H1 (cell line): ENCODE data around the gene DESI1. TPM values are rescaled to one million over a fixed set of nuclear protein-coding genes. Genes with fewer than 3 reads are reported as not detected.

ENCODE experiments used
- CTCF ChIA-PET: fragments of 300-600 bp; sonication (Branson Sonifier 250); formaldehyde crosslinking; loops from one replicate; lab custom pipeline; 2021; ENCODE audit not compliant: partially characterized antibody; lab: Charles Lee
- POLR2A ChIA-PET: fragments of 300-600 bp; sonication (Branson Sonifier 250); formaldehyde crosslinking; loops from one replicate; lab custom pipeline; 2021; ENCODE audit warnings: inconsistent platforms; ENCODE audit not compliant: partially characterized antibody; lab: Charles Lee
- DNase-seq, 2 experiments: peaks; one replicate each; pipeline versions ENCODE4 v3.0.0 to v3.0.0-alpha.2; 2010 to 2022; ENCODE audit warnings: low spot score in 2 of 2, low read depth in 1 of 2, mixed read lengths in 1 of 2
- FAIRE-seq: peaks from 2 replicates; lab custom pipeline; 2011; peaks lifted over from hg19 to GRCh38; lab: Jason Lieb, UNC
- H2AFZ ChIP-seq: 2 replicates; pipeline ENCODE4 v1.8.1; 2012; ENCODE audit warnings: low read length, inconsistent platforms
- H2AK5ac ChIP-seq: 2 replicates; pipeline ENCODE4 v1.6.1; 2013; ENCODE audit warnings: low read depth, low read length
- H2BK120ac ChIP-seq: replicated peaks from 2 replicates; pipeline ENCODE3; 2013; ENCODE audit warnings: low read depth, low read length, inconsistent platforms
- H2BK12ac ChIP-seq: 2 replicates; pipeline ENCODE4 v1.6.1; 2013; ENCODE audit warnings: low read depth, low read length
- H2BK15ac ChIP-seq: 2 replicates; pipeline ENCODE4 v1.6.1; 2013; ENCODE audit warnings: low read length
- H2BK20ac ChIP-seq: 2 replicates; pipeline ENCODE4 v1.6.1; 2013; ENCODE audit warnings: low read length
- H2BK5ac ChIP-seq: 2 replicates; pipeline ENCODE4 v1.6.1; 2013; ENCODE audit warnings: low read depth, low read length
- H3K14ac ChIP-seq: 2 replicates; pipeline ENCODE4 v1.6.1; 2013; ENCODE audit warnings: inconsistent platforms; ENCODE audit not compliant: insufficient read length
- H3K18ac ChIP-seq: 2 replicates; pipeline ENCODE4 v1.6.1; 2013; ENCODE audit warnings: low read length; ENCODE audit errors: extremely low read depth
- H3K23ac ChIP-seq: 2 replicates; pipeline ENCODE4 v1.6.1; 2013; ENCODE audit warnings: inconsistent platforms; ENCODE audit not compliant: insufficient read length
- H3K23me2 ChIP-seq: 2 replicates; pipeline ENCODE4 v1.6.1; 2013; ENCODE audit warnings: low read depth, low read length
- H3K27ac ChIP-seq: 2 replicates; pipeline ENCODE4 v1.6.1; 2011; ENCODE audit warnings: low read depth, low read length, inconsistent platforms
- H3K27me3 ChIP-seq, 4 experiments: replicated peaks in 1 of 4; 1 replicate in 1 of 4; 2 replicates in 3 of 4; pipeline versions ENCODE4 v1.6.1 to v1.8.1; 2011 to 2013; ENCODE audit warnings: low read length in 3 of 4, mild to moderate bottlenecking in 3 of 4, inconsistent platforms in 2 of 4, mixed read lengths in 2 of 4, moderate library complexity in 1 of 4; ENCODE audit not compliant: control insufficient read depth in 3 of 4, insufficient read depth in 3 of 4; ENCODE audit errors: extremely low read depth in 1 of 4
- H3K36me3 ChIP-seq, 4 experiments: 2 replicates each; pipeline versions ENCODE4 v1.6.1 to v1.8.1; 2011 to 2013; ENCODE audit warnings: mild to moderate bottlenecking in 4 of 4, low read length in 3 of 4, moderate library complexity in 2 of 4, control low read depth in 1 of 4, inconsistent platforms in 1 of 4; ENCODE audit not compliant: insufficient read depth in 4 of 4, control insufficient read depth in 2 of 4
- H3K4ac ChIP-seq: replicated peaks from 2 replicates; pipeline ENCODE3; 2013; ENCODE audit warnings: low read length, low read depth, mixed read lengths, inconsistent platforms; ENCODE audit not compliant: insufficient read length
- H3K4me1 ChIP-seq, 4 experiments: replicated peaks in 1 of 4; 1 replicate in 1 of 4; 2 replicates in 3 of 4; pipeline versions ENCODE4 v1.6.1 to v1.8.1; 2011 to 2013; ENCODE audit warnings: low read length in 3 of 4, inconsistent platforms in 2 of 4, mixed read lengths in 1 of 4; ENCODE audit not compliant: insufficient read depth in 4 of 4, control insufficient read depth in 3 of 4
- H3K4me2 ChIP-seq, 2 experiments: 2 replicates each; pipeline versions ENCODE4 v1.6.1 to v1.8.1; 2011 to 2013; ENCODE audit warnings: low read depth in 2 of 2, low read length in 2 of 2, control low read depth in 1 of 2, inconsistent platforms in 1 of 2, mild to moderate bottlenecking in 1 of 2; ENCODE audit not compliant: insufficient read depth in 1 of 2
- H3K4me3 ChIP-seq, 4 experiments: fragments of 200-600, 300-600 bp in 1 of 4; sonication (generic), shearing (Covaris generic), sonication (Bioruptor Twin) in 1 of 4; 2 replicates each; pipeline versions ENCODE4 v1.5.1 to v1.8.1; 2011 to 2016; ENCODE audit warnings: low read length in 4 of 4, low read depth in 3 of 4, control low read depth in 2 of 4, inconsistent platforms in 2 of 4, mild to moderate bottlenecking in 2 of 4, mixed read lengths in 1 of 4, moderate library complexity in 1 of 4; ENCODE audit not compliant: insufficient read depth in 2 of 4; ENCODE audit errors: extremely low read depth in 1 of 4
- H3K56ac ChIP-seq: replicated peaks from 2 replicates; pipeline ENCODE3; 2013; ENCODE audit warnings: low read depth, mild to moderate bottlenecking, mixed read lengths, low read length, inconsistent platforms; ENCODE audit not compliant: insufficient read length
- H3K79me1 ChIP-seq: 2 replicates; pipeline ENCODE4 v1.6.1; 2013; ENCODE audit warnings: low read depth, low read length, control low read depth
- H3K79me2 ChIP-seq, 2 experiments: 2 replicates each; pipeline versions ENCODE4 v1.6.1 to v1.8.1; 2012 to 2013; ENCODE audit warnings: low read length in 2 of 2, mild to moderate bottlenecking in 2 of 2, inconsistent platforms in 1 of 2; ENCODE audit not compliant: insufficient read depth in 2 of 2, control insufficient read depth in 1 of 2
- H3K9ac ChIP-seq, 4 experiments: replicated peaks in 1 of 4; 1 replicate in 1 of 4; 2 replicates in 3 of 4; pipeline versions ENCODE4 v1.6.1 to v1.8.1; 2011 to 2013; ENCODE audit warnings: low read depth in 3 of 4, low read length in 3 of 4, control low read depth in 2 of 4, mild to moderate bottlenecking in 2 of 4, moderate library complexity in 2 of 4, inconsistent platforms in 1 of 4; ENCODE audit errors: extremely low read depth in 1 of 4
- H3K9me3 ChIP-seq, 2 experiments: 2 replicates each; pipeline versions ENCODE4 v1.6.1 to v1.8.1; 2012 to 2013; ENCODE audit warnings: mild to moderate bottlenecking in 2 of 2, moderate library complexity in 2 of 2, control low read depth in 1 of 2, inconsistent platforms in 1 of 2, low read depth in 1 of 2, low read length in 1 of 2, mixed read lengths in 1 of 2; ENCODE audit not compliant: insufficient read depth in 2 of 2
- H4K20me1 ChIP-seq, 2 experiments: replicated peaks in 1 of 2; 2 replicates each; pipeline versions ENCODE3 to v1.8.1; 2011 to 2013; ENCODE audit warnings: inconsistent platforms in 2 of 2, low read length in 2 of 2, mild to moderate bottlenecking in 1 of 2; ENCODE audit not compliant: insufficient read depth in 2 of 2, control insufficient read depth in 1 of 2
- H4K5ac ChIP-seq: 2 replicates; pipeline ENCODE4 v1.6.1; 2013; ENCODE audit warnings: low read length, low read depth, mixed read lengths, inconsistent platforms; ENCODE audit not compliant: insufficient read length
- H4K8ac ChIP-seq: 2 replicates; pipeline ENCODE4 v1.8.0; 2013; ENCODE audit warnings: mild to moderate bottlenecking, moderate library complexity, low read length, inconsistent platforms; ENCODE audit not compliant: insufficient read depth; ENCODE audit errors: extremely low read depth
- H4K91ac ChIP-seq: replicated peaks from 2 replicates; pipeline ENCODE3; 2013; ENCODE audit warnings: low read length, mixed read lengths, inconsistent platforms; ENCODE audit not compliant: insufficient read length
- CEBPB ChIP-seq: IDR thresholded peaks from 2 replicates; pipeline ENCODE4 v1.6.1; 2012; ENCODE audit warnings: low read depth, low read length
- SP2 ChIP-seq: IDR thresholded peaks from 2 replicates; pipeline ENCODE4 v1.6.1; 2012; ENCODE audit warnings: mild to moderate bottlenecking, low read length, inconsistent platforms
- ZNF274 ChIP-seq: IDR thresholded peaks from 2 replicates; pipeline ENCODE4 v1.7.0; 2012; ENCODE audit warnings: low read length, borderline replicate concordance; ENCODE audit errors: extremely low read depth
- whole genome bisulfite sequencing, 2 experiments: shearing (Covaris generic) in 1 of 2; methylation state at CpG; one replicate each; pipeline versions ENCODE4 v1.1.6 to v1.1.7; 2013 to 2015; ENCODE audit warnings: low lambda C conversion rate in 2 of 2, mixed read lengths in 2 of 2, inconsistent platforms in 1 of 2, low coverage in 1 of 2, missing lambda C conversion rate in 1 of 2; ENCODE audit not compliant: insufficient replicate concordance in 2 of 2, insufficient coverage in 1 of 2, insufficient read length in 1 of 2; ENCODE audit errors: extremely low coverage in 1 of 2, missing lambda C conversion rate in 1 of 2; 5-methylcytosine and 5-hydroxymethylcytosine counted together
- polyA plus RNA-seq, 7 experiments: library from polyadenylated mRNA; depleted of rRNA in 3 of 7; stranded (reverse) in 5 of 7; unstranded in 2 of 7; fragments of >200 nt in 5 of 7; fragments of 200-250 nt in 2 of 7; gene quantifications; 1 replicate in 5 of 7; 2 replicates in 1 of 7; 4 replicates in 1 of 7; pipeline versions ENCODE4 v1.2.1 to v1.2.3, GENCODE V29; 2011 to 2013; ENCODE audit warnings: missing spikeins in 2 of 7, mixed read lengths in 2 of 7
- total RNA-seq: library from RNA; stranded (reverse); fragmentation: NEBNext Ultra II Directional; extraction: Animal tissue kit (Norgen Biotek cat#: 25700); gene quantifications from 2 replicates; pipeline ENCODE4 v1.2.1, GENCODE V29; 2021
- TF ChIP-seq, protein P1 (sequence below): IDR thresholded peaks from 2 replicates; pipeline ENCODE4 v1.6.1; 2012; ENCODE audit warnings: low read length, inconsistent platforms

Gene DESI1
- total and polyA plus RNA-seq, 2 of the 8 experiments (the other 6 are each of a cell fraction or from before 2014, with no cell fraction given): 27.6 to 34.3 TPM

DNA sequence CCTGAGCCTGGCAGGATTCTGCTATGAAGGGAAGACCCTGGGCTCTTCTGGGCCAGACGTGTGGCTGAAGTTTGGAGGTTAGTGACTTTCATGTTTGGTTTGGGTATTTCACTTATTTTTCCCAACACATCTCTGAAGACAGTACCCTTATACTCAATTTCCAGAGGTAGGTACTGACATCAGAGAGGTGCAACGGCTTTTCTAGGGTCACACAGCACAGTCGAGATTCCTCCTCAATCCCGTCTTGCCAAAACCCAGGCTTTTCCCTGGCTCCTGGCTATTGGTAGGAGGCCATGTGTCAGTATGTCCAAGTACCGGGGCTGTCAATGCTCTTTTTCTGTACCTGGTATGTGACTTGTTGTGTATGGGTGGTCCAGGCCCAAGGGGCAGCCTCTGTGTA lies 25.1 kb downstream of the DESI1 start:
- Histone ChIP-seq H3K4me1 (0 out of 7 replicates have a peak, but pooled peaks cover 0 to 2% (median 0%) of the 10 kb centered on the region in 4 experiments), H2AFZ (no peak overlapping the region), H3K27ac (no peak overlapping the region), H3K14ac (no peak overlapping the region), H3K23me2 (no peaks in the 10 kb centered on the region), H2BK120ac (no peak overlapping the region), H3K36me3 (peaks cover 0 to 5% (median 3%) of the 10 kb centered on the region in 4 experiments; a peak in 4 of 8 replicates), H3K9ac (no peak overlapping the region), H3K4me2 (no peak overlapping the region), H4K20me1 (peaks cover 3 to 6% of the 10 kb centered on the region in 2 experiments), H3K79me2 (no peaks in the 10 kb centered on the region), H4K91ac (no peak overlapping the region), H3K4ac (no peak overlapping the region), H3K9me3 (peaks cover 0 to 3% of the 10 kb centered on the region in 2 experiments; a peak in 1 of 4 replicates), H2BK15ac (no peak overlapping the region), H3K27me3 (no peaks in the 10 kb centered on the region), H4K8ac (no peak overlapping the region), H2AK5ac (no peak overlapping the region), H3K56ac (no peak overlapping the region), H2BK12ac (no peak overlapping the region), H3K4me3 (no peak overlapping the region), H2BK5ac (no peak overlapping the region), H4K5ac (no peak overlapping the region), H3K23ac (no peak overlapping the region), H2BK20ac (no peak overlapping the region), H3K79me1 (no peaks in the 10 kb centered on the region), H3K18ac (no peak overlapping the region)
- no peak for FAIRE-seq
- ChIA-PET CTCF (interaction anchor here (2.4 to 7.4 kb wide), 5 partner anchors 10 to 192 kb away, joined by 10 to 164 read pairs (median 29); no protein-coding TSS in a partner anchor), POLR2A (interaction anchor here (0.7 kb wide), 1 partner anchor 42 kb away, joined by 3 read pairs; no protein-coding TSS in a partner anchor)
- 89% methylated on average over 5 of the region's 5 CpGs; no CpG with 5 or more reads in 1 of the 2 experiments for WGBS, 2 experiments
- DNase-seq: no peak
- TF ChIP-seq SP2: no peak
- TF ChIP-seq CEBPB: no peak
- TF ChIP-seq ZNF274: no peak
- TF ChIP-seq, protein P1, sequence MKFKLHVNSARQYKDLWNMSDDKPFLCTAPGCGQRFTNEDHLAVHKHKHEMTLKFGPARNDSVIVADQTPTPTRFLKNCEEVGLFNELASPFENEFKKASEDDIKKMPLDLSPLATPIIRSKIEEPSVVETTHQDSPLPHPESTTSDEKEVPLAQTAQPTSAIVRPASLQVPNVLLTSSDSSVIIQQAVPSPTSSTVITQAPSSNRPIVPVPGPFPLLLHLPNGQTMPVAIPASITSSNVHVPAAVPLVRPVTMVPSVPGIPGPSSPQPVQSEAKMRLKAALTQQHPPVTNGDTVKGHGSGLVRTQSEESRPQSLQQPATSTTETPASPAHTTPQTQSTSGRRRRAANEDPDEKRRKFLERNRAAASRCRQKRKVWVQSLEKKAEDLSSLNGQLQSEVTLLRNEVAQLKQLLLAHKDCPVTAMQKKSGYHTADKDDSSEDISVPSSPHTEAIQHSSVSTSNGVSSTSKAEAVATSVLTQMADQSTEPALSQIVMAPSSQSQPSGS: no peak
